ENCODE measurements around the gene TGFBR3. TPM values are rescaled to one million over a fixed set of nuclear protein-coding genes. Genes with fewer than 3 reads are reported as not detected.

Gene TGFBR3
- total RNA-seq, 1 experiment from 2014 or later: 3.1 TPM

GRCh38 chr1:91795591-91796389 lies 90.2 kb downstream of the TGFBR3 start:
- Histone ChIP-seq H3K4me1 (ENCODE audit: insufficient read depth, low read length, poor library complexity, severe bottlenecking) (peaks cover 36% of the 10 kb centered on the region), H3K9me3 (ENCODE audit: low read depth, low read length, poor library complexity, severe bottlenecking) (no peaks in the 10 kb centered on the region), H3K36me3 (ENCODE audit: insufficient read depth, low read length, poor library complexity, severe bottlenecking) (no peaks in the 10 kb centered on the region), H3K27me3 (replicated peaks; ENCODE audit: insufficient read depth, low read depth, low read length, poor library complexity) (no peaks in the 10 kb centered on the region), H3K4me3 (ENCODE audit: low read depth, low read length, poor library complexity, severe bottlenecking) (no peak overlapping the region), H3K27ac (ENCODE audit: low read depth, low read length, poor library complexity, severe bottlenecking) (no peak overlapping the region)
- DNase-seq (ENCODE audit: low spot score): no peak
- BruUV-seq (replicated peaks): no TSS peak
- intact Hi-C loops (cut with micrococcal nuclease; ENCODE audit: unreplicated experiment): no loop called here
- ChIA-PET CTCF (no interaction called here), POLR2A (ENCODE audit: low non-redundant PET) (no interaction called here)
- TF ChIP-seq CTCF (conservative IDR thresholded peaks at IDR 0.05; ENCODE audit: low read depth, low read length): no peak
- no peak for TF ChIP-seq EZH2 (IDR thresholded peaks at IDR 0.05; ENCODE audit: borderline replicate concordance, low read depth, low read length, poor library complexity, severe bottlenecking)

GRCh38 chr1:91793877-91794276 lies 92.1 kb downstream of the TGFBR3 start:
- BruUV-seq (replicated peaks): no TSS peak
- CTCF ChIA-PET: no interaction called here
- POLR2A ChIA-PET (ENCODE audit: low non-redundant PET): no interaction called here
- DNase-seq (ENCODE audit: low spot score): no peak
- Histone ChIP-seq H3K4me3 (ENCODE audit: low read depth, low read length, poor library complexity, severe bottlenecking) (no peak overlapping the region), H3K4me1 (ENCODE audit: insufficient read depth, low read length, poor library complexity, severe bottlenecking) (peaks cover 41% of the 10 kb centered on the region), H3K27ac (ENCODE audit: low read depth, low read length, poor library complexity, severe bottlenecking) (no peak overlapping the region), H3K36me3 (ENCODE audit: insufficient read depth, low read length, poor library complexity, severe bottlenecking) (no peaks in the 10 kb centered on the region), H3K9me3 (ENCODE audit: low read depth, low read length, poor library complexity, severe bottlenecking) (no peaks in the 10 kb centered on the region), H3K27me3 (replicated peaks; ENCODE audit: insufficient read depth, low read depth, low read length, poor library complexity) (no peaks in the 10 kb centered on the region)
- intact Hi-C loops (cut with micrococcal nuclease; ENCODE audit: unreplicated experiment): no loop called here
- TF ChIP-seq EZH2 (IDR thresholded peaks at IDR 0.05; ENCODE audit: borderline replicate concordance, low read depth, low read length, poor library complexity, severe bottlenecking): no peak
- no peak for TF ChIP-seq CTCF (conservative IDR thresholded peaks at IDR 0.05; ENCODE audit: low read depth, low read length)

- no peak for DNase-seq (ENCODE audit: low spot score)
- Histone ChIP-seq H3K27ac (ENCODE audit: low read depth, low read length, poor library complexity, severe bottlenecking) (no peak overlapping the region), H3K36me3 (ENCODE audit: insufficient read depth, low read length, poor library complexity, severe bottlenecking) (no peaks in the 10 kb centered on the region), H3K27me3 (replicated peaks; ENCODE audit: insufficient read depth, low read depth, low read length, poor library complexity) (no peaks in the 10 kb centered on the region), H3K9me3 (ENCODE audit: low read depth, low read length, poor library complexity, severe bottlenecking) (no peaks in the 10 kb centered on the region), H3K4me3 (ENCODE audit: low read depth, low read length, poor library complexity, severe bottlenecking) (no peak overlapping the region), H3K4me1 (ENCODE audit: insufficient read depth, low read length, poor library complexity, severe bottlenecking) (peaks cover 36% of the 10 kb centered on the region)
- TF ChIP-seq CTCF (conservative IDR thresholded peaks at IDR 0.05; ENCODE audit: low read depth, low read length) (no peak), EZH2 (IDR thresholded peaks at IDR 0.05; ENCODE audit: borderline replicate concordance, low read depth, low read length, poor library complexity, severe bottlenecking) (no peak)
- BruUV-seq (replicated peaks): no TSS peak
- ChIA-PET POLR2A (ENCODE audit: low non-redundant PET) (no interaction called here), CTCF (interaction anchor here (0.6 kb wide), 1 partner anchor 80 kb away, joined by 3 read pairs; no protein-coding TSS in a partner anchor)
- intact Hi-C loops (cut with micrococcal nuclease; ENCODE audit: unreplicated experiment): no loop called here
Observed at GRCh38 chr1:91793189-91793588, 92.8 kb downstream of the TGFBR3 start.

All from A673 (cell line).